Stomach (tissue), 9 donors: ENCODE data around the gene PPP1R12C. TPM values are rescaled to one million over a fixed set of nuclear protein-coding genes. Genes with fewer than 3 reads are reported as not detected.

ENCODE experiments used
- DNase-seq, 2 donors: peaks; one replicate each; pipeline versions ENCODE4 v3.0.0 to v3.0.0-alpha.2; 2013 to 2019
- H3K27ac ChIP-seq, 5 donors: fragments of 200-600 bp in 4 of 5; sonication (generic) in 4 of 5; one replicate each; pipeline ENCODE4 v1.5.1; 2013 to 2019; ENCODE audit warnings: mild to moderate bottlenecking in 1 of 5, moderate library complexity in 1 of 5
- H3K27me3 ChIP-seq, 3 donors: fragments of 200-600 bp; sonication (generic); one replicate each; pipeline ENCODE4 v1.5.1; 2017 to 2019; ENCODE audit warnings: mixed run types in 1 of 3
- H3K36me3 ChIP-seq, 4 donors: fragments of 200-600 bp; sonication (generic); 1 replicate in 3 of 4; 2 replicates in 1 of 4; pipeline ENCODE4 v1.5.1; 2016 to 2019
- H3K4me1 ChIP-seq, 4 donors: fragments of 200-600 bp; sonication (generic); one replicate each; pipeline ENCODE4 v1.5.1; 2016 to 2019
- H3K4me3 ChIP-seq, 4 donors: fragments of 200-600 bp; sonication (generic) in 3 of 4; one replicate each; pipeline ENCODE4 v1.5.1; 2016 to 2019; ENCODE audit warnings: mild to moderate bottlenecking in 1 of 4
- H3K9me3 ChIP-seq, 4 donors: fragments of 200-600 bp; sonication (generic); one replicate each; pipeline ENCODE4 v1.5.1; 2016 to 2019
- CTCF ChIP-seq, 7 experiments: fragments of 450-650 bp in 4 of 7; fragments of 200-600 bp in 3 of 7; sonication (generic) in 3 of 7; IDR thresholded peaks; one replicate each; pipeline ENCODE4 v1.5.1; 2016 to 2019; ENCODE audit warnings: antibody characterized with exemption in 7 of 7, control low read depth in 2 of 7, mild to moderate bottlenecking in 1 of 7
- EP300 ChIP-seq: sonication (generic); formaldehyde crosslinking; IDR thresholded peaks from one replicate; pipeline ENCODE4 v1.6.1; 2017; ENCODE audit warnings: antibody characterized with exemption
- POLR2A ChIP-seq, 4 donors: fragments of 450-650 bp; IDR thresholded peaks; one replicate each; pipeline ENCODE4 v1.6.1; 2016; ENCODE audit warnings: antibody characterized with exemption in 4 of 4, control low read depth in 2 of 4, mild to moderate bottlenecking in 1 of 4, moderate library complexity in 1 of 4
- POLR2AphosphoS5 ChIP-seq, 3 donors: sonication (generic); formaldehyde crosslinking; IDR thresholded peaks; one replicate each; pipeline ENCODE4 v1.6.1; 2016; ENCODE audit warnings: antibody characterized with exemption in 3 of 3
- WGBS, 5 donors: extraction: QIAGEN DNeasy Blood & Tissue Kit in 3 of 5; methylation state at CpG; one replicate each; pipeline versions ENCODE4 v1.1.5 to v1.1.7; 2013 to 2018; 5-methylcytosine and 5-hydroxymethylcytosine counted together
- intact Hi-C: fragments of 100-400 bp; cut with DNase I; formaldehyde crosslinking; loops from one replicate; pipeline ENCODE4 v1.15.1; 2023; ENCODE audit warnings: low total_unique reads
- polyA plus RNA-seq, 3 donors: library from polyadenylated mRNA; stranded (reverse); fragments of 200-250 nt; gene quantifications; one replicate each; pipeline ENCODE4 v1.2.3, GENCODE V29; 2013
- total RNA-seq, 5 donors: library from RNA; depleted of rRNA; stranded (reverse); fragments of >200 nt; gene quantifications; one replicate each; pipeline versions ENCODE4 v1.1.0 to v1.2.3, GENCODE V29; 2014 to 2016
- donor health status: healthy with polysubstance abuse.
- donor health status: Bipolar disorder and iron deficiency.
- donor health status: healthy.

PPP1R12C gene
- total and polyA plus RNA-seq, 8 donors, result 52.7 to 261 (median 131) TPM

GRCh38 chr19:55085923-55086715 lies 31.3 kb downstream of the PPP1R12C start:
- peaks cover 7 to 57% (median 26%) of the 10 kb centered on the region in 4 donors for H3K36me3 ChIP-seq
- peak overlapping the region; percentile 41 to 51 (median 44) for H3K4me3 ChIP-seq
- peak overlapping the region in 1 of 5 donors; percentile 60 for H3K27ac ChIP-seq
- 43 to 57% (median 51%) methylated on average over 29 to 35 of the region's 35 CpGs for WGBS, 5 donors
- H3K27me3 ChIP-seq, result peaks cover 22 to 64% (median 41%) of the 10 kb centered on the region in 3 donors
- TF ChIP-seq EP300 (no peak), POLR2A (IDR thresholded peaks at IDR 0.05) (no peak), POLR2AphosphoS5 (IDR thresholded peaks at IDR 0.05) (no peak), CTCF (IDR thresholded peaks at IDR 0.05) (no peak)
- DNase-seq, result peak in 1 of 2 donors; percentile 14
- H3K4me1 ChIP-seq, result peaks cover 31 to 61% (median 48%) of the 10 kb centered on the region in 4 donors
- intact Hi-C loops, result no loop called here
- no peaks in the 10 kb centered on the region for H3K9me3 ChIP-seq

GRCh38 chr19:55084416-55084815 lies 33.0 kb downstream of the PPP1R12C start:
- no peaks in the 10 kb centered on the region for H3K9me3 ChIP-seq
- TF ChIP-seq CTCF (IDR thresholded peaks at IDR 0.05) (no peak), EP300 (no peak), POLR2A (IDR thresholded peaks at IDR 0.05) (no peak), POLR2AphosphoS5 (IDR thresholded peaks at IDR 0.05) (no peak)
- WGBS, 5 donors, result 72 to 87% (median 84%) methylated on average over 10 of the region's 10 CpGs
- peaks cover 26 to 81% (median 58%) of the 10 kb centered on the region in 3 donors for H3K27me3 ChIP-seq
- intact Hi-C loops, result no loop called here
- no peak overlapping the region for H3K27ac ChIP-seq
- DNase-seq, result no peak
- H3K4me1 ChIP-seq, result peaks cover 44 to 72% (median 64%) of the 10 kb centered on the region in 4 donors
- H3K36me3 ChIP-seq, result peaks cover 0 to 42% (median 14%) of the 10 kb centered on the region in 4 donors
- no peak overlapping the region for H3K4me3 ChIP-seq

- peak in 1 of 2 donors; percentile 19 for DNase-seq
- H3K4me1 ChIP-seq, result peaks cover 40 to 60% (median 57%) of the 10 kb centered on the region in 4 donors
- peaks cover 26 to 89% (median 61%) of the 10 kb centered on the region in 3 donors for H3K27me3 ChIP-seq
Measured at GRCh38 chr19:55083004-55083850, 34.2 kb downstream of the PPP1R12C start.

More at GRCh38 chr19:55083004-55083850, 34.2 kb downstream of the PPP1R12C start:
- Histone ChIP-seq H3K27ac (no peak overlapping the region), H3K36me3 (peaks cover 0 to 39% (median 14%) of the 10 kb centered on the region in 4 donors), H3K4me3 (no peak overlapping the region), H3K9me3 (no peaks in the 10 kb centered on the region)
- intact Hi-C loops, result no loop called here
- WGBS, 5 donors, result 54 to 69% (median 68%) methylated on average over 34 to 42 of the region's 42 CpGs
- TF ChIP-seq EP300 (no peak), CTCF (IDR thresholded peaks at IDR 0.05) (no peak), POLR2AphosphoS5 (IDR thresholded peaks at IDR 0.05) (no peak), POLR2A (IDR thresholded peaks at IDR 0.05) (no peak)
